HepG2 (cell line): ENCODE data around the gene TENT4B. TPM values are rescaled to one million over a fixed set of nuclear protein-coding genes. Genes with fewer than 3 reads are reported as not detected.

Experiments
- ATAC-seq: fragments of 200-7000 bp; cut with Tn5 transposase; 3 replicates; pipeline ENCODE4 v1.9.1; 2020; ENCODE audit warnings: mild to moderate bottlenecking, moderate library complexity
- BruUV-seq: library from RNA; stranded (reverse); fragments of 400-500 nt; replicated peaks from 2 replicates; lab custom pipeline; 2021; lab: Mats Ljungman, UMichigan
- CTCF ChIA-PET: fragments of 300-600 bp; formaldehyde crosslinking; extraction: SDS; loops from one replicate; lab custom pipeline; 2021; ENCODE audit warnings: low total read pairs, inconsistent platforms, low intra/inter-chr PET ratio; lab: Yijun Ruan, JAX
- POLR2A ChIA-PET: fragments of 350-600 bp; sonication (Branson Sonifier 250); formaldehyde crosslinking; loops from one replicate; lab custom pipeline; 2020; ENCODE audit warnings: antibody characterized with exemption, inconsistent platforms; lab: Yijun Ruan, JAX
- DNase-seq: peaks from one replicate; pipeline ENCODE4 v3.0.0-alpha.2; 2015; ENCODE audit warnings: low spot score
- FAIRE-seq: peaks from 3 replicates; lab custom pipeline; 2011; peaks lifted over from hg19 to GRCh38; lab: Jason Lieb, UNC
- H2AFZ ChIP-seq: one replicate; pipeline ENCODE4 v1.6.1; 2011; ENCODE audit warnings: low read length, inconsistent platforms
- H3K27ac ChIP-seq: fragments of 300-600 bp; 3 replicates; pipeline ENCODE4 v1.8.0; 2011; ENCODE audit warnings: mixed run types, mild to moderate bottlenecking, mixed read lengths, low read length, inconsistent platforms; ENCODE audit not compliant: insufficient read depth; ENCODE audit errors: extremely low read length
- H3K27me3 ChIP-seq, 2 experiments: fragments of 200-600 bp in 1 of 2; 2 replicates in 1 of 2; 3 replicates in 1 of 2; pipeline versions ENCODE4 v1.6.0 to v1.8.0; 2011; ENCODE audit warnings: low read length in 2 of 2, mild to moderate bottlenecking in 2 of 2, moderate library complexity in 2 of 2, inconsistent platforms in 1 of 2; ENCODE audit not compliant: insufficient read depth in 2 of 2, control insufficient read depth in 1 of 2
- H3K36me3 ChIP-seq, 2 experiments: fragments of 200-600 bp in 1 of 2; replicated peaks in 1 of 2; 2 replicates in 1 of 2; 3 replicates in 1 of 2; pipeline versions ENCODE4 v1.5.1 to v1.8.0; 2011; ENCODE audit warnings: low read length in 2 of 2, inconsistent platforms in 1 of 2; ENCODE audit not compliant: insufficient read depth in 2 of 2, control insufficient read depth in 1 of 2
- H3K4me1 ChIP-seq: 2 replicates; pipeline ENCODE4 v1.5.1; 2012; ENCODE audit warnings: low read length, inconsistent platforms; ENCODE audit not compliant: insufficient read depth
- H3K4me2 ChIP-seq: 2 replicates; pipeline ENCODE4 v1.6.0; 2011; ENCODE audit warnings: low read depth, low read length, inconsistent platforms
- H3K4me3 ChIP-seq, 3 experiments: fragments of 200-600 bp in 1 of 3; sonication (generic), shearing (Covaris generic) in 1 of 3; replicated peaks in 1 of 3; 2 replicates each; pipeline ENCODE4 v1.5.1; 2011 to 2016; ENCODE audit warnings: low read length in 3 of 3, inconsistent platforms in 2 of 3, low read depth in 2 of 3, mild to moderate bottlenecking in 2 of 3, control low read depth in 1 of 3, mixed read lengths in 1 of 3; ENCODE audit not compliant: insufficient read depth in 1 of 3
- H3K79me2 ChIP-seq: one replicate; pipeline ENCODE4 v1.6.1; 2011; ENCODE audit warnings: low read length, inconsistent platforms; ENCODE audit not compliant: insufficient read depth
- H3K9ac ChIP-seq: 2 replicates; pipeline ENCODE4 v1.6.0; 2011; ENCODE audit warnings: mild to moderate bottlenecking, low read depth, low read length, inconsistent platforms; ENCODE audit not compliant: insufficient read depth
- H3K9me3 ChIP-seq: 2 replicates; pipeline ENCODE4 v1.5.1; 2012; ENCODE audit warnings: mild to moderate bottlenecking, low read length
- H4K20me1 ChIP-seq: 2 replicates; pipeline ENCODE4 v1.6.0; 2011; ENCODE audit warnings: inconsistent platforms, mild to moderate bottlenecking, low read length, moderate library complexity; ENCODE audit not compliant: insufficient read depth
- CHD2 ChIP-seq: IDR thresholded peaks from 2 replicates; pipeline ENCODE4 v1.6.1; 2011; ENCODE audit warnings: low read depth, low read length, improper control_type of control experiment
- FOXC1 ChIP-seq: sonication (generic); formaldehyde crosslinking; IDR thresholded peaks from 2 replicates; pipeline ENCODE4 v1.8.0; 2022; ENCODE audit warnings: mild to moderate bottlenecking, missing genetic modification reagents, borderline replicate concordance
- HHEX ChIP-seq: IDR thresholded peaks from 2 replicates; pipeline ENCODE4 v1.6.1; 2016; ENCODE audit warnings: control low read depth
- PPARG ChIP-seq: conservative IDR thresholded peaks from 2 replicates; pipeline ENCODE4 v1.6.1; 2016; ENCODE audit warnings: missing biosample characterization, missing genetic modification reagents
- SMARCC2 ChIP-seq: fragments of 450-650 bp; IDR thresholded peaks from 2 replicates; pipeline ENCODE4 v1.6.1; 2017; ENCODE audit warnings: antibody characterized with exemption, mild to moderate bottlenecking
- ZNF121 ChIP-seq: sonication (generic); formaldehyde crosslinking; IDR thresholded peaks from 2 replicates; pipeline ENCODE4 v1.5.0; 2020; ENCODE audit warnings: mild to moderate bottlenecking, missing genetic modification reagents
- ZNF280D ChIP-seq: sonication (generic); formaldehyde crosslinking; IDR thresholded peaks from 2 replicates; pipeline ENCODE4 v1.5.1; 2020; ENCODE audit warnings: mild to moderate bottlenecking, missing genetic modification reagents
- ZNF3 ChIP-seq: IDR thresholded peaks from 2 replicates; pipeline ENCODE4 v1.7.0; 2017; ENCODE audit warnings: inconsistent platforms
- ZNF547 ChIP-seq: sonication (generic); formaldehyde crosslinking; IDR thresholded peaks from 2 replicates; pipeline ENCODE4 v1.5.1; 2020; ENCODE audit warnings: mild to moderate bottlenecking, missing genetic modification reagents
- ZNF552 ChIP-seq: sonication (generic); formaldehyde crosslinking; IDR thresholded peaks from 2 replicates; pipeline ENCODE4 v1.9.0; 2022; ENCODE audit warnings: missing genetic modification reagents, mild to moderate bottlenecking, borderline replicate concordance
- ZNF570 ChIP-seq: sonication (generic); formaldehyde crosslinking; IDR thresholded peaks from 2 replicates; pipeline ENCODE4 v1.4.0; 2020; ENCODE audit warnings: mild to moderate bottlenecking, missing genetic modification reagents, borderline replicate concordance
- ZNF670 ChIP-seq: sonication (generic); formaldehyde crosslinking; IDR thresholded peaks from 2 replicates; pipeline ENCODE4 v1.8.0; 2022; ENCODE audit warnings: mild to moderate bottlenecking, missing genetic modification reagents, borderline replicate concordance
- ZNF772 ChIP-seq: sonication (generic); formaldehyde crosslinking; IDR thresholded peaks from 2 replicates; pipeline ENCODE4 v1.5.0; 2020; ENCODE audit warnings: mild to moderate bottlenecking, missing genetic modification reagents
- WGBS: methylation state at CpG from one replicate; pipeline ENCODE4 v1.1.6; 2017; ENCODE audit warnings: low lambda C conversion rate; 5-methylcytosine and 5-hydroxymethylcytosine counted together
- in situ Hi-C: cut with HindIII; loops from 2 replicates; pipeline ENCODE4 v1.10.0; 2017; ENCODE audit warnings: low pct_unique_long_range_greater_than_20kb; ENCODE audit not compliant: extremely low pct_ligation_motif_present
- intact Hi-C: fragments of 100-400 bp; cut with micrococcal nuclease; formaldehyde crosslinking; loops from one replicate; pipeline ENCODE4 v1.10.0; 2022; ENCODE audit not compliant: unreplicated experiment
- polyA plus RNA-seq, 8 experiments: library from polyadenylated mRNA; depleted of rRNA in 3 of 8; stranded (reverse) in 7 of 8; unstranded in 1 of 8; fragments of >200 nt; fragmentation: Illumina TruSeq in 4 of 8; extraction: Trizol in 4 of 8; gene quantifications; 2 replicates each; pipeline versions ENCODE4 v1.2.1 to v1.2.3, GENCODE V29; 2011 to 2016; ENCODE audit warnings: low read depth in 4 of 8, missing spikeins in 1 of 8, mixed read lengths in 1 of 8; ENCODE audit not compliant: insufficient read depth in 1 of 8
- total RNA-seq, 5 experiments: library from RNA; depleted of rRNA; stranded (reverse); fragments of >200 nt; fragmentation: Illumina TruSeq; extraction: Trizol; gene quantifications; 2 replicates each; pipeline ENCODE4 v1.2.3, GENCODE V29; 2016; ENCODE audit warnings: low read depth in 1 of 5

The TENT4B gene
- total and polyA plus RNA-seq, 2 of the 13 experiments (the other 11 are each of a cell fraction or from before 2014, with no cell fraction given) = 15.0 to 32.8 TPM

GRCh38 chr16:50252082-50252611, 99.0 kb downstream of the TENT4B start (continued):
- TF ChIP-seq ZNF280D (CRISPR knock-in tag) (no peak), ZNF570 (no peak), HHEX (no peak), ZNF3 (CRISPR knock-in tag) (no peak), ZNF772 (CRISPR knock-in tag) (no peak), PPARG (no peak), ZNF547 (no peak), FOXC1 (CRISPR knock-in tag) (no peak), ZNF670 (CRISPR knock-in tag) (no peak), CHD2 (no peak), ZNF552 (CRISPR knock-in tag) (no peak)

- ChIA-PET CTCF (no interaction called here), POLR2A (no interaction called here)
- Histone ChIP-seq H3K36me3 (no peaks in the 10 kb centered on the region), H3K27me3 (0 out of 5 replicates have a peak, but pooled peaks cover 0 to 12% of the 10 kb centered on the region in 2 experiments), H3K9me3 (no peaks in the 10 kb centered on the region), H3K4me3 (no peak overlapping the region), H2AFZ (no peak overlapping the region), H3K79me2 (no peaks in the 10 kb centered on the region), H4K20me1 (no peaks in the 10 kb centered on the region), H3K4me1 (no peaks in the 10 kb centered on the region), H3K27ac (no peak overlapping the region), H3K9ac (no peak overlapping the region), H3K4me2 (no peak overlapping the region)
- WGBS = 46% methylated on average over 12 of the region's 12 CpGs
- intact Hi-C loops = no loop called here
- DNase-seq = no peak
- no peak for ATAC-seq
- TF ChIP-seq ZNF121 (CRISPR knock-in tag) = 0 out of 2 replicates have a peak, but pooled peaks have one; percentile 38
- no peak for TF ChIP-seq SMARCC2
- no TSS peak for BruUV-seq
- in situ Hi-C loops = no loop called here
- FAIRE-seq = no peak
Measured at GRCh38 chr16:50252874-50253513, 99.9 kb downstream of the TENT4B start.
